CD14-positive monocyte (primary cell): Measurements from ENCODE around the gene MCM10. TPM values are rescaled to one million over a fixed set of nuclear protein-coding genes. Genes with fewer than 3 reads are reported as not detected.
A peak's percentile ranks its signal among the peaks of the same experiment; 100 is the strongest.

Source experiments
- DNase-seq, 3 donors: peaks; one replicate each; pipeline ENCODE4 v3.0.0-alpha.2; 2011 to 2022
- H2AFZ ChIP-seq: 2 replicates; pipeline ENCODE4 v1.6.0; 2012; ENCODE audit warnings: mild to moderate bottlenecking, low read depth, low read length, inconsistent platforms; ENCODE audit not compliant: insufficient read depth, poor library complexity, severe bottlenecking
- H3K27ac ChIP-seq, 2 donors: 1 replicate in 1 of 2; 2 replicates in 1 of 2; pipeline ENCODE4 v1.5.1; 2012 to 2013; ENCODE audit warnings: low read length in 2 of 2, control low read depth in 1 of 2, inconsistent platforms in 1 of 2, low read depth in 1 of 2, mild to moderate bottlenecking in 1 of 2
- H3K27me3 ChIP-seq, 2 donors: one replicate each; pipeline versions ENCODE4 v1.6.0 to v1.6.1; 2011 to 2013; ENCODE audit warnings: low read length in 2 of 2; ENCODE audit not compliant: control insufficient read depth in 2 of 2, insufficient read depth in 2 of 2
- H3K36me3 ChIP-seq, 2 donors: replicated peaks in 1 of 2; 1 replicate in 1 of 2; 2 replicates in 1 of 2; pipeline versions ENCODE4 v1.5.1 to v1.6.1; 2012 to 2013; ENCODE audit warnings: low read length in 2 of 2, control low read depth in 1 of 2, inconsistent platforms in 1 of 2, mild to moderate bottlenecking in 1 of 2; ENCODE audit not compliant: insufficient read depth in 2 of 2, control insufficient read depth in 1 of 2
- H3K4me1 ChIP-seq, 2 donors: 1 replicate in 1 of 2; 2 replicates in 1 of 2; pipeline versions ENCODE4 v1.5.1 to v1.6.1; 2012 to 2013; ENCODE audit warnings: low read length in 2 of 2, control low read depth in 1 of 2, inconsistent platforms in 1 of 2, mild to moderate bottlenecking in 1 of 2, moderate library complexity in 1 of 2; ENCODE audit not compliant: insufficient read depth in 2 of 2, control insufficient read depth in 1 of 2
- H3K4me2 ChIP-seq: replicated peaks from 2 replicates; pipeline ENCODE3; 2012; ENCODE audit warnings: low read length, moderate library complexity, mild to moderate bottlenecking; ENCODE audit not compliant: poor library complexity, severe bottlenecking; ENCODE audit errors: extremely low read depth
- H3K4me3 ChIP-seq, 3 experiments: fragments of 200-600 bp in 1 of 3; sonication (generic) in 1 of 3; replicated peaks in 1 of 3; 1 replicate in 2 of 3; 2 replicates in 1 of 3; pipeline ENCODE4 v1.5.1; 2011 to 2013; ENCODE audit warnings: low read length in 3 of 3, mild to moderate bottlenecking in 3 of 3, control low read depth in 2 of 3, low read depth in 2 of 3, inconsistent platforms in 1 of 3, moderate library complexity in 1 of 3
- H3K79me2 ChIP-seq: 2 replicates; pipeline ENCODE4 v1.6.0; 2012; ENCODE audit warnings: mild to moderate bottlenecking, control low read depth, inconsistent platforms, low read length, moderate library complexity; ENCODE audit not compliant: insufficient read depth
- H3K9ac ChIP-seq: 2 replicates; pipeline ENCODE4 v1.6.0; 2017; ENCODE audit warnings: low read length, mild to moderate bottlenecking; ENCODE audit not compliant: insufficient read depth, poor library complexity, severe bottlenecking
- H3K9me3 ChIP-seq, 2 donors: replicated peaks in 1 of 2; 1 replicate in 1 of 2; 2 replicates in 1 of 2; pipeline versions ENCODE4 v1.5.1 to v1.6.1; 2012 to 2013; ENCODE audit warnings: low read length in 2 of 2, control low read depth in 1 of 2; ENCODE audit not compliant: control insufficient read depth in 1 of 2, insufficient read depth in 1 of 2
- H4K20me1 ChIP-seq: 2 replicates; pipeline ENCODE4 v1.6.0; 2012; ENCODE audit warnings: mild to moderate bottlenecking, low read length, control low read depth, moderate library complexity; ENCODE audit not compliant: insufficient read depth
- H3K27ac Mint-ChIP-seq, 7 donors: one replicate each; pipeline ENCODE4 v1.8.0; 2020; ENCODE audit warnings: mild to moderate bottlenecking in 7 of 7, mixed read lengths in 7 of 7, moderate library complexity in 6 of 7, inconsistent platforms in 2 of 7
- H3K27me3 Mint-ChIP-seq, 3 donors: one replicate each; pipeline ENCODE4 v1.8.0; 2021 to 2022; ENCODE audit warnings: low read depth in 3 of 3, mild to moderate bottlenecking in 3 of 3, mixed read lengths in 3 of 3, moderate library complexity in 3 of 3, inconsistent platforms in 1 of 3
- H3K36me3 Mint-ChIP-seq, 2 donors: one replicate each; pipeline ENCODE4 v1.8.0; 2020; ENCODE audit warnings: mixed read lengths in 2 of 2, inconsistent platforms in 1 of 2, mild to moderate bottlenecking in 1 of 2
- H3K4me1 Mint-ChIP-seq: one replicate; pipeline ENCODE4 v1.8.0; 2020; ENCODE audit warnings: mild to moderate bottlenecking, mixed read lengths
- H3K4me3 Mint-ChIP-seq, 2 donors: one replicate each; pipeline ENCODE4 v1.8.0; 2020; ENCODE audit warnings: mild to moderate bottlenecking in 2 of 2, mixed read lengths in 2 of 2, moderate library complexity in 1 of 2
- H3K9me3 Mint-ChIP-seq, 7 donors: one replicate each; pipeline ENCODE4 v1.8.0; 2020 to 2022; ENCODE audit warnings: mixed read lengths in 7 of 7, mild to moderate bottlenecking in 6 of 7, moderate library complexity in 6 of 7, inconsistent platforms in 2 of 7
- CTCF ChIP-seq: fragments of 200-600 bp; IDR thresholded peaks from one replicate; pipeline ENCODE4 v1.8.0; 2022; ENCODE audit warnings: antibody characterized with exemption, mild to moderate bottlenecking
- WGBS: methylation state at CpG from one replicate; pipeline ENCODE4 v1.1.5; 2013; ENCODE audit warnings: missing lambda C conversion rate; ENCODE audit not compliant: insufficient coverage; 5-methylcytosine and 5-hydroxymethylcytosine counted together
- intact Hi-C, 2 donors: fragments of 100-400 bp; cut with micrococcal nuclease; formaldehyde crosslinking; loops; one replicate each; pipeline versions ENCODE4 v1.15.0 to v1.15.1; 2023
- polyA plus RNA-seq, 3 donors: library from polyadenylated mRNA; depleted of rRNA in 1 of 3; unstranded in 2 of 3; stranded (reverse) in 1 of 3; fragments of 300-500 nt in 2 of 3; fragments of >200 nt in 1 of 3; fragmentation: Illumina TruSeq in 2 of 3; gene quantifications; 1 replicate in 2 of 3; 2 replicates in 1 of 3; pipeline ENCODE4 v1.2.3, GENCODE V29; 2012 to 2021

The MCM10 gene
- polyA plus RNA-seq, 3 donors = not detected

GRCh38 chr10:13121500-13121854 lies 39.9 kb upstream of the MCM10 start:
- no peak for TF ChIP-seq CTCF
- H3K4me3 ChIP-seq = no peak overlapping the region
- Mint-ChIP-seq H3K27me3 (peaks cover 31 to 67% (median 54%) of the 10 kb centered on the region in 3 donors), H3K4me3 (peak overlapping the region in 1 of 2 donors; percentile 85), H3K36me3 (peaks cover 6 to 23% of the 10 kb centered on the region in 2 donors), H3K4me1 (peaks cover 32% of the 10 kb centered on the region), H3K9me3 (peaks cover 0 to 13% (median 2%) of the 10 kb centered on the region in 7 donors), H3K27ac (no peak overlapping the region)
- DNase-seq = no peak
- intact Hi-C loops = no loop called here
- no peak overlapping the region for H3K4me2 ChIP-seq
- no peak overlapping the region for H3K9ac ChIP-seq
- no peaks in the 10 kb centered on the region for H4K20me1 ChIP-seq
- 100% methylated on average over 1 of the region's 1 CpG for WGBS
- peaks cover 35 to 56% of the 10 kb centered on the region in 2 donors for H3K27me3 ChIP-seq
- H2AFZ ChIP-seq = no peak overlapping the region
- no peaks in the 10 kb centered on the region for H3K36me3 ChIP-seq
- H3K4me1 ChIP-seq = peaks cover 17% of the 10 kb centered on the region in 2 donors
- H3K9me3 ChIP-seq = peaks cover 0 to 4% of the 10 kb centered on the region in 2 donors
- H3K79me2 ChIP-seq = no peaks in the 10 kb centered on the region
- no peak overlapping the region for H3K27ac ChIP-seq

- Histone ChIP-seq H3K9ac (no peak overlapping the region), H2AFZ (no peak overlapping the region), H3K27ac (no peak overlapping the region), H4K20me1 (no peaks in the 10 kb centered on the region), H3K9me3 (no peaks in the 10 kb centered on the region), H3K4me2 (no peak overlapping the region), H3K79me2 (no peaks in the 10 kb centered on the region), H3K36me3 (no peaks in the 10 kb centered on the region), H3K27me3 (no peaks in the 10 kb centered on the region), H3K4me1 (no peaks in the 10 kb centered on the region), H3K4me3 (no peak overlapping the region)
- no peak overlapping the region for H3K27ac Mint-ChIP-seq
- no peak overlapping the region for H3K4me3 Mint-ChIP-seq
- H3K9me3 Mint-ChIP-seq = peaks cover 0 to 2% (median 0%) of the 10 kb centered on the region in 7 donors
- no peaks in the 10 kb centered on the region for H3K4me1 Mint-ChIP-seq
- H3K27me3 Mint-ChIP-seq = peaks cover 0 to 1% (median 0%) of the 10 kb centered on the region in 3 donors
- DNase-seq = no peak
- TF ChIP-seq CTCF = no peak
- WGBS = 100% methylated on average over 6 of the region's 8 CpGs
- intact Hi-C loops = no loop called here
- peaks cover 0 to 10% of the 10 kb centered on the region in 2 donors for H3K36me3 Mint-ChIP-seq
Observed at GRCh38 chr10:13136651-13137050, 24.7 kb upstream of the MCM10 start.
